GM15510 (cell line): ENCODE data around the gene ZNF285.

Experiments
- POLR2A ChIP-seq: IDR thresholded peaks from 3 replicates; pipeline ENCODE4 v1.6.1; 2011; ENCODE audit warnings: borderline replicate concordance; ENCODE audit not compliant: insufficient read length; ENCODE audit errors: extremely low read depth

The ZNF285 gene

DNA sequence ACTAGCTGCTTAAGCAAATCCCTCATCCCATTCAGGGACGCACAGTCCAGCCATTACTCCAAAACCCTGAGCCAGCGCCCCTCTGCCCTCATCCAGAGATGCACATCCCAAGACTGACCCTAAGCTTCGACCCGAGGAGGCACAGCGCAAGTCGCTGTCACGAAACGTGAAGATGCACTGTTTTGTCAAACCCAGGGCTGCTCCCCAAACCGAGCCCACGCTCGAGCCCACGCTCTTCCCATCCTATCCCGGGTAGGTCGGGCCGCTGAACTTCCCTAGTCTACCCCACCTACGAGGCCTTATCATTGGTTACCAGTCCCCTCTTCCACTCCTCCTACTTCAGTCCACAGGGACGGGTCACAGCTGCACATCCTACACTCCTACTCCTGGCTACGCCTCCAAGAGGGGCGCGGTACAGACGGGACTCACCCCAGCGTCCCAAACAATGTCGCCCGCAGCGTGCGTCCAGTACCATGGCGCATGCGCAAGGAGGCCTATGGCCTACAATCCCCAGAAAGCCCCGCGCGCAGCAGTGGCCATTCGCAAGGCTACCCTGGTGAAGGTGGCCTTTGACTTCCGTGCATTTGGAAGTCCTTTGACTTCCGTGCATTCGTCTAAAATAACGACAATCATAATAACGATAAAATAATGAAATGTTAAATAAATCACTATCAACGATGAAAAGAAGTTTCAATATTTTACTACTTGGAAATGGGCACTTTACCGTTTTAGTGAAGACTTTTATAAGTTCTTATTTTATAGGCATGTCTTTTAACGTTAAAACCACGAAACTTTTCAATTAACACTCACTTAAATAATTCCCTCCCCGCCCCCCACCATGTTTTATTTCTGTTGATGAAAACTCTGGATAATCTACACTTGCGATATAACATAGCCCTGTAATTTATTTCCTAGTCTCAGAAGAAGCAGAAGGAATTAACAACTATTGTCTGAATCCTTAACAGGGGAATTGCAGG lies at the start of gene ZNF285:
Gene ZNF285 (minus strand): TSS at position 470 of the 977 bp plus-strand sequence. CDS start 4,395 bp downstream, outside the sequence.
- TF ChIP-seq POLR2A = no peak

- TF ChIP-seq POLR2A = no peak
Measured at GRCh38 chr19:44447916-44448674, 46.7 kb upstream of the ZNF285 start, which contains the start of gene ZNF229. ZNF229 (minus strand) TSS chr19:44448472; CDS start chr19:44442847, 5,625 bp downstream.

DNA sequence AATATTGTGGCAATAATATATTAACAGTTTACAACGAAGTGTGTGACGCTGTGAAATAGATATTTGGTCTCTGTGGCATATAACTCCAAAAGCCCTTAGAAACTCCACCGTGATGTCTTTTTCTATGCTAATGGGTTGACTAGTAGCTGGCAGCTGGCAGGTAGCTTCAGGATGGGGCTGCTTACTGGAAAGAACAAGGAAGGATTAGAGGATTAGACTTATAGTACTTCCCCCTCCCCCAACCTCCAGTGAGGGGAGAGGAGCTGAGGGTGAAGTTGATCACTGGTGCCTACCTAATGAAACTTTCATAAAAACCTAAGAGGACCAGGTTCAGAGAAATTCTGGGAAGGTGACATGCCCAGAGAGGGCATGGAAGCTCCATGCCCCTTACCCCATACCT lies 37.0 kb upstream of the ZNF285 start:
- no peak for TF ChIP-seq POLR2A

- TF ChIP-seq POLR2A = no peak
Measured at GRCh38 chr19:44435441-44435840, 34.0 kb upstream of the ZNF285 start.

DNA sequence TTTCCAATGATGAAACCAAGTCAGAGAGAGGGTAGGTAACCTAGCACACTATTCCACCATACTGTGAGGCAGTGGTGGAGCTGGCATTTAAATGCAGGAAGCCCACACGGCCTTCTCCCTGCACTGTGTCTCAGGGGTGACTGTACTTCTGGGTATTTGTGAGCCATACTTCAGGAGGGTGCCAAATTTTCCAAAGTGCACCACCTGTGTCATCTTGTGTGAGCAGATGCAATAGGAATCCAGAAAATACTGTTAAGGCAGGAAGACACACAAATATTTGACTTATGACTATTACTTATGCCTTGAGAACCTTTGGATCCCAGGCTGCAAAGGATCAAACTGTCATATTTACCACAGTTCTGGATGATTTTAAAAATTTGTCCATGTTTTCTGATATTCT lies 29.5 kb upstream of the ZNF285 start:
- TF ChIP-seq POLR2A = no peak

- no peak for TF ChIP-seq POLR2A
Measured at GRCh38 chr19:44374789-44375188, 26.6 kb downstream of the ZNF285 start.

DNA sequence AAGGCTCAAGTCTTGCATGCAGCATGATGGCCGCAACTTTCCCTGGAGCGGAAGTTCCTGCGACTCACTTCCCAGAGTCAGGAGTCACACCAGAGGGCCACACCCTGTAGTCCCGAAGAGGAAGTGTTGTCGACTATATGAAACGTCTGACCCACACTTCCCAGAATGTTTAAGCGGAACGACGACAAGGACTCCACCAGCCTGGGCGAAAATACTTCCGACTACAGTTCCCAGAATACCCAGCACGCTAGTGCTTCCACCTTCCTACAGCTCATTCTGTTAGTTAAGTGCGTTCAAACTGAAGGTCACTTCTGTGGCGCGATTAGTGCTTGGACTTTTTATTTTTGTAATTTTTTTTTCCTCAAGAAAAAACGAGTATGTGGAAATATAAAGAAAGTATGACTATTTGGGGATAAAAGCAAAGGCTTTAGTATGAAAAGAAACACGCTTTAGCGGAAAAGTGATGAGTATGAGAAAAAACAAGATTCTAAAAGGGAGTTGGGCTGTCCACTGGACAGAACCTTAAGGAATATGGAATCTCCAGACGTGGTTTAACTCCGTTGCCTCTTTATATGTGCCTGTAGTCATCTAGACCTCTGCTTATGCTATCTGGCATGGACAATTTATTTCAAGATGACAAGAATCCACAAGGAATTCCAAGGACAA lies 29.5 kb downstream of the ZNF285 start:
- no peak for TF ChIP-seq POLR2A

DNA sequence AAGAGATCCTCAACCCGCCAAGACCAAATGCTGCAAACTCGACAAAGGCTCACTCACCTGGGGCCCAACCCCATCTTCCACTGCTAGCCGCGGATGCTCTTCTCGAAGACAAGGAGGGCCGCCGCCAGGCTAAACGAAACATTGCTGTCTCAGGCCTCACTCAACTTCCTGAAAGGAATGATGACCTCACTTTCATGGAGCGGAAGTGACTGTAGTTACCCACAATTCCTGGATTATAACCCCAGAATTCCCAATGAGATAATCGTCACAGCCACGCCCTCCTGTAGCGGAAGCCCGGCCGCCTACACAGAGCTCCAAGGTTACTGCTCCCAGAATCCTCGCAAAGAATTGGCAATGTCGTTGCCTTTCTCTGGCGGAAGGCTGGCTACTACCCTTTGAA lies 34.4 kb downstream of the ZNF285 start:
- no peak for TF ChIP-seq POLR2A

DNA sequence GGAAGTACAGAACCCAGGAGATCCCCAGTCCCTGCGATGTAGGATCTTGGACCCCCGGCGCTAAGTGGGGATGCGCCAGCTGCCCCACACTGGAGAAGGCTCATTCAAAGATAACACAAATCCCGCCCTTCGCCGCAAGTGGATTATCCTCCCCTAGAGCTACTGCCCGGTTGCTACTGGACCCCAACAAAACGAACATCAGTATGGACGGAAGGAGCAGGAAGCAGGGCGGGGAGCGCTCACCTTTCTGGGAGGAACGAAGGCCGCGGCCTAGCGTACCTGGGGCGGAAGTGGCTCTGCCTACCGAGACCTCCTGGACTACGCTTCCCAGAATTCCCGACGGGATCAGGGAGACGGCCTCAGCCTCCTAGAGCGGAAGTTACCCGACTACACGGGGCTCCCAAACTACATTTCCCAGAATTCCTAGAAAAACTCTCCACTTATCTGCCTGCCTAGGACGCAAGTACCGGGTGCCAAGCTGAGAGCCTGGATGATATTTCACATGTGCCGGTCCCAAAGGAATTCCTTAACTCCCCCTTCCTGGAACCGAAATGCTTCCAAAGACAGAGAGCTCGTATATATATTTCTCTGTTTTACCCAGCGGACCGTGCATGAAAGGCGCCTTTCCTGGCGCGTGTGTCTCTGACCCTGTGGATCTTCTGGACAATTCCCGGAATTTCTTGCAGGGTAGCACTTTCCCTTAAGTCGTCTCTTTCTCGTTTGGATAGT lies 44.9 kb downstream of the ZNF285 start, which contains the start of gene ZNF112:
Gene ZNF112 (minus strand): TSS at position 298 of the 729 bp plus-strand sequence. CDS start 16,141 bp downstream, outside the sequence.
- no peak for TF ChIP-seq POLR2A

- TF ChIP-seq POLR2A = no peak
Measured at GRCh38 chr19:44346556-44346955, 54.9 kb downstream of the ZNF285 start.

DNA sequence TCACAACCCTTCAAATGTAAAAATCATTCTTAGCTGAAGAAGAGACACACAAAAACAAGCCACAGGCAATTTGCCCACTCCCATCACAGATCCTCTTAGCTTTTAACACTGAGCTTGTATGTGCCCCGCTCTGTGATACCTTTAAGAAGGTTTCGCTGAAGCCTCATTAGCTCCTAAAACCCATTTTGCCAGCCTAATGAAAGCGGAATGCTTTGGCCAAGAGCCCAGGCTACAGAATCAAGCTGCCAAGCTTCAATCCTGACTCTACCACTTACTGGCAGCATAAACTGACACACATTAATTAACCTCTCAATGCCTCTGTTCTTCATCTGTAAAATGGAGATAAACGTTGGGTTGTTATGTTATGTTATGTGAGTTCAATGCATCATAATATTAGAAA lies 55.4 kb downstream of the ZNF285 start:
- TF ChIP-seq POLR2A = no peak

DNA sequence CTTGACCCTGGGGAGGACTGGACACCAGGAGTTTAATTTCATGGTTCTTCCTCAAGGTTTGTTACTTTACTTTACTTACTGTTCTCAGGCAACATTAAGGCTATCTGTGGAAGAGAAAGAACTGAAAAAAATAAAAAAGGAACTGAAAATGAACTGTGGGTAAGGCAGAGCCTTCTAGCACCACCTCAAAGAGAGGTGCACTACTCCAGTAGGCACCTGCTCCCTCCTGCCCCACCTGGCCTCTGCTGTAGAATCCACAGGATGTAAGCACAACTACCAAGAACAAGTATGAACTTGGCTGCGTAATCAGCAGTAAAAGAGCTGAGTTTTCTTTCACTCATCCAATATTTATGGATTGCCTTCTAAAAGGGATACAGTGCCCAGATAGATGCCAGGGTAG lies 57.2 kb downstream of the ZNF285 start:
- no peak for TF ChIP-seq POLR2A

DNA sequence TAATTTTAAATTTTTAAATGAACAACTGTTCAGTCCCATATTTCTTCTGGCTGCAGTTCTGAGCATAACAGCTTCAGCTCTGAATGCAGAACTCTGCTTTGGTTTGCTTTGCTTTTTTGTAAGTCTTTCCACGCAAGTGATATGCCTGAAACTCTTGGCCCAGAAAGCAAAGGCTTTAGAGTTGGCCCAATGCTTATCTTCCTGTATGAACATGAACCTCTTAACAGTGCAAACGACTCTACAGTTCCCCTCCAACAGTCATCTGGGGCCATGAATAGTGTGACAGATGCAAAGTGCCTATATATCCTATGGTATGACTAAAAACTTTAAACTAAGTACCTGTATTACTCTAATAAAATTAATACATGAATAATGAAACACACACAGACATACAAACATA lies 59.6 kb downstream of the ZNF285 start:
- TF ChIP-seq POLR2A = no peak
